ENCODE measurements around the gene ODAPH. TPM values are rescaled to one million over a fixed set of nuclear protein-coding genes. Genes with fewer than 3 reads are reported as not detected.

Gene ODAPH
- total and polyA plus RNA-seq, 2 of the 4 experiments (the other 2 are of a cell fraction), result not detected

Other genes with a start within 250 kb of the ODAPH start
- 22.4 and 41.4 TPM in 2 replicates for gene RCHY1, start 41.7 kb upstream of the ODAPH start, total RNA-seq (2012; rRNA removed)
- gene RCHY1, start 41.7 kb upstream of the ODAPH start, polyA plus RNA-seq (2012; rRNA removed), result 12.9 and 20.1 TPM in 2 replicates
- gene THAP6, start 41.6 kb upstream of the ODAPH start, total RNA-seq (2012; rRNA removed), result 7.0 and 12.8 TPM in 2 replicates
- 4.1 and 6.3 TPM in 2 replicates for gene THAP6, start 41.6 kb upstream of the ODAPH start, polyA plus RNA-seq (2012; rRNA removed)
- under 0.01 and 0.18 TPM in 2 replicates for gene CDKL2, start 74.5 kb downstream of the ODAPH start, total RNA-seq (2012; rRNA removed)
- 0.09 TPM in 1 of 2 replicates, not detected in the other for gene CDKL2, start 74.5 kb downstream of the ODAPH start, polyA plus RNA-seq (2012; rRNA removed)
- gene G3BP2, start 117.3 kb downstream of the ODAPH start, total RNA-seq (2012; rRNA removed), result 183 and 306 TPM in 2 replicates
- gene G3BP2, start 117.3 kb downstream of the ODAPH start, polyA plus RNA-seq (2012; rRNA removed), result 63.3 and 80.5 TPM in 2 replicates
- 121 and 181 TPM in 2 replicates for gene USO1, start 168.5 kb downstream of the ODAPH start, total RNA-seq (2012; rRNA removed)
- 48.1 and 63.7 TPM in 2 replicates for gene USO1, start 168.5 kb downstream of the ODAPH start, polyA plus RNA-seq (2012; rRNA removed)